Melanocyte of skin (primary cell): ENCODE measurements around the gene SAMMSON. TPM values are rescaled to one million over a fixed set of nuclear protein-coding genes. Genes with fewer than 3 reads are reported as not detected.

Source experiments
- total RNA-seq, 2 donors: library from RNA; depleted of rRNA; stranded (reverse); fragments of >200 nt; gene quantifications; 2 replicates each; pipeline ENCODE4 v1.2.3, GENCODE V29; 2012

SAMMSON gene
- 1 to 10 TPM in 1 of 2 donors, under 1 TPM in 1; under 0.01 to 1.3 TPM for total RNA-seq

DNA sequence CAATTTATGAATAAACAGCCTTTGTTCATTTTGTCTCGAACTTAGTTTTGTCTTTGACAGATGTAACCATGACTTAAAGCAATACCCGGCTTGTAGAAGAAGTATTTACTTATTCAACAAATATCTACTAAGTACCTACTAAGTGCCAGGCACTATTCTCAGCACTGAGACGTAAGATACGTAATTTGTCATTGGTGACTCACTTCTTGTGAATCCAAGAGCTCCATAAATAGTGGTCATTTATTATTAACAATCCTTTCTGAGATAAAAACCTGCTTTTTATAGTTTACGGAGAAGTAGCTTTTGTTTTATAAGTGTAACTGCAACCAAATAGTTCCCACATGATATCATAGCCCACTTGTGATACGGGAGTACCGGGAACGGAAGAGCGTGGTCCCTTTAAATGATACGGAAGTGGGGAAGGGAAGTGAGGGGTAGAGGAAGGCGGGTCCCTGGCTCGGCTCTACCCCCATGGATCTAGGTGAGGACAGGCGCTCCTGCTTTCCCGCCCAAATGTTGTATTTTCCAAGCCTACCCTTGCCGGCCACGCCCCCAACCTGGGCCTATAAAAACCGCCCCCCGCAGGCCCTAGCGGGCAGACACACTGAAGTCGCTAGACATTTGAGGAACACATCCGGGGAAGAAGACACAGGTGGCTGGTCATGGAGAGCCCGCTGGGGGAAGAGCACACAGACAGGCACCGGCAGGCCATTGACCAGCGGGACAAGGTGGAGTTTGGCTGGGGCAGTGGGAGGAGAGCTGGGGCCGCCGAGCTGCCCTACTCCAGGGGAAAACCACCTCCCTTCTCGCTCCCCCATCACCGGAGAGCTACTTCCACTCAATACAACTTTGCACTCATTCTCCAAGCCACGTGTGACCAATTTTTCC lies at the start of gene SAMMSON:
Gene SAMMSON, plus strand, starts transcription at position 594 of the 888 bp plus-strand sequence.

